HepG2 (cell line): ENCODE measurements around the gene KCTD19. TPM values are rescaled to one million over a fixed set of nuclear protein-coding genes. Genes with fewer than 3 reads are reported as not detected.

Experiments used
- ATAC-seq: fragments of 200-7000 bp; cut with Tn5 transposase; 3 replicates; pipeline ENCODE4 v1.9.1; 2020; ENCODE audit warnings: mild to moderate bottlenecking, moderate library complexity
- BruUV-seq: library from RNA; stranded (reverse); fragments of 400-500 nt; replicated peaks from 2 replicates; lab custom pipeline; 2021; lab: Mats Ljungman, UMichigan
- CTCF ChIA-PET: fragments of 300-600 bp; formaldehyde crosslinking; extraction: SDS; loops from one replicate; lab custom pipeline; 2021; ENCODE audit warnings: low total read pairs, inconsistent platforms, low intra/inter-chr PET ratio; lab: Yijun Ruan, JAX
- POLR2A ChIA-PET: fragments of 350-600 bp; sonication (Branson Sonifier 250); formaldehyde crosslinking; loops from one replicate; lab custom pipeline; 2020; ENCODE audit warnings: antibody characterized with exemption, inconsistent platforms; lab: Yijun Ruan, JAX
- DNase-seq: peaks from one replicate; pipeline ENCODE4 v3.0.0-alpha.2; 2015; ENCODE audit warnings: low spot score
- FAIRE-seq: peaks from 3 replicates; lab custom pipeline; 2011; peaks lifted over from hg19 to GRCh38; lab: Jason Lieb, UNC
- H2AFZ ChIP-seq: one replicate; pipeline ENCODE4 v1.6.1; 2011; ENCODE audit warnings: low read length, inconsistent platforms
- H3K27ac ChIP-seq: fragments of 300-600 bp; 3 replicates; pipeline ENCODE4 v1.8.0; 2011; ENCODE audit warnings: mixed run types, mild to moderate bottlenecking, mixed read lengths, low read length, inconsistent platforms; ENCODE audit not compliant: insufficient read depth; ENCODE audit errors: extremely low read length
- H3K27me3 ChIP-seq, 2 experiments: fragments of 200-600 bp in 1 of 2; 2 replicates in 1 of 2; 3 replicates in 1 of 2; pipeline versions ENCODE4 v1.6.0 to v1.8.0; 2011; ENCODE audit warnings: low read length in 2 of 2, mild to moderate bottlenecking in 2 of 2, moderate library complexity in 2 of 2, inconsistent platforms in 1 of 2; ENCODE audit not compliant: insufficient read depth in 2 of 2, control insufficient read depth in 1 of 2
- H3K36me3 ChIP-seq, 2 experiments: fragments of 200-600 bp in 1 of 2; replicated peaks in 1 of 2; 2 replicates in 1 of 2; 3 replicates in 1 of 2; pipeline versions ENCODE4 v1.5.1 to v1.8.0; 2011; ENCODE audit warnings: low read length in 2 of 2, inconsistent platforms in 1 of 2; ENCODE audit not compliant: insufficient read depth in 2 of 2, control insufficient read depth in 1 of 2
- H3K4me1 ChIP-seq: 2 replicates; pipeline ENCODE4 v1.5.1; 2012; ENCODE audit warnings: low read length, inconsistent platforms; ENCODE audit not compliant: insufficient read depth
- H3K4me2 ChIP-seq: 2 replicates; pipeline ENCODE4 v1.6.0; 2011; ENCODE audit warnings: low read depth, low read length, inconsistent platforms
- H3K4me3 ChIP-seq, 3 experiments: fragments of 200-600 bp in 1 of 3; sonication (generic), shearing (Covaris generic) in 1 of 3; replicated peaks in 1 of 3; 2 replicates each; pipeline ENCODE4 v1.5.1; 2011 to 2016; ENCODE audit warnings: low read length in 3 of 3, inconsistent platforms in 2 of 3, low read depth in 2 of 3, mild to moderate bottlenecking in 2 of 3, control low read depth in 1 of 3, mixed read lengths in 1 of 3; ENCODE audit not compliant: insufficient read depth in 1 of 3
- H3K79me2 ChIP-seq: one replicate; pipeline ENCODE4 v1.6.1; 2011; ENCODE audit warnings: low read length, inconsistent platforms; ENCODE audit not compliant: insufficient read depth
- H3K9ac ChIP-seq: 2 replicates; pipeline ENCODE4 v1.6.0; 2011; ENCODE audit warnings: mild to moderate bottlenecking, low read depth, low read length, inconsistent platforms; ENCODE audit not compliant: insufficient read depth
- H3K9me3 ChIP-seq: 2 replicates; pipeline ENCODE4 v1.5.1; 2012; ENCODE audit warnings: mild to moderate bottlenecking, low read length
- H4K20me1 ChIP-seq: 2 replicates; pipeline ENCODE4 v1.6.0; 2011; ENCODE audit warnings: inconsistent platforms, mild to moderate bottlenecking, low read length, moderate library complexity; ENCODE audit not compliant: insufficient read depth
- CHD2 ChIP-seq: IDR thresholded peaks from 2 replicates; pipeline ENCODE4 v1.6.1; 2011; ENCODE audit warnings: low read depth, low read length, improper control_type of control experiment
- MXD1 ChIP-seq: sonication (generic); formaldehyde crosslinking; IDR thresholded peaks from 2 replicates; pipeline ENCODE4 v1.4.0; 2020; ENCODE audit warnings: mild to moderate bottlenecking, missing genetic modification reagents
- RFX1 ChIP-seq: fragments of 450-650 bp; IDR thresholded peaks from 2 replicates; pipeline ENCODE4 v1.6.1; 2017
- THAP8 ChIP-seq: sonication (generic); formaldehyde crosslinking; IDR thresholded peaks from 2 replicates; pipeline ENCODE4 v1.5.1; 2020; ENCODE audit warnings: missing genetic modification reagents, mild to moderate bottlenecking, borderline replicate concordance
- ZFP91 ChIP-seq: sonication (generic); formaldehyde crosslinking; IDR thresholded peaks from 2 replicates; pipeline ENCODE4 v1.9.0; 2022; ENCODE audit warnings: missing genetic modification reagents, mild to moderate bottlenecking, borderline replicate concordance
- ZNF143 ChIP-seq: sonication (generic); formaldehyde crosslinking; IDR thresholded peaks from 2 replicates; pipeline ENCODE4 v1.4.0; 2020; ENCODE audit warnings: missing genetic modification reagents
- ZNF609 ChIP-seq: sonication (generic); formaldehyde crosslinking; IDR thresholded peaks from 2 replicates; pipeline ENCODE4 v1.4.0; 2020; ENCODE audit warnings: mild to moderate bottlenecking, missing genetic modification reagents, borderline replicate concordance
- ZNF652 ChIP-seq: IDR thresholded peaks from 2 replicates; pipeline ENCODE4 v1.6.1; 2016; ENCODE audit warnings: low read depth, borderline replicate concordance
- WGBS: methylation state at CpG from one replicate; pipeline ENCODE4 v1.1.6; 2017; ENCODE audit warnings: low lambda C conversion rate; 5-methylcytosine and 5-hydroxymethylcytosine counted together
- in situ Hi-C: cut with HindIII; loops from 2 replicates; pipeline ENCODE4 v1.10.0; 2017; ENCODE audit warnings: low pct_unique_long_range_greater_than_20kb; ENCODE audit not compliant: extremely low pct_ligation_motif_present
- intact Hi-C: fragments of 100-400 bp; cut with micrococcal nuclease; formaldehyde crosslinking; loops from one replicate; pipeline ENCODE4 v1.10.0; 2022; ENCODE audit not compliant: unreplicated experiment
- polyA plus RNA-seq, 8 experiments: library from polyadenylated mRNA; depleted of rRNA in 3 of 8; stranded (reverse) in 7 of 8; unstranded in 1 of 8; fragments of >200 nt; fragmentation: Illumina TruSeq in 4 of 8; extraction: Trizol in 4 of 8; gene quantifications; 2 replicates each; pipeline versions ENCODE4 v1.2.1 to v1.2.3, GENCODE V29; 2011 to 2016; ENCODE audit warnings: low read depth in 4 of 8, missing spikeins in 1 of 8, mixed read lengths in 1 of 8; ENCODE audit not compliant: insufficient read depth in 1 of 8
- total RNA-seq, 5 experiments: library from RNA; depleted of rRNA; stranded (reverse); fragments of >200 nt; fragmentation: Illumina TruSeq; extraction: Trizol; gene quantifications; 2 replicates each; pipeline ENCODE4 v1.2.3, GENCODE V29; 2016; ENCODE audit warnings: low read depth in 1 of 5

Gene KCTD19
- total and polyA plus RNA-seq, 2 of the 13 experiments (the other 11 are each of a cell fraction or from before 2014, with no cell fraction given), result not detected

- H3K4me1 ChIP-seq, result peaks cover 12% of the 10 kb centered on the region
- no peak for DNase-seq
- BruUV-seq, result no TSS peak
- no peak overlapping the region for H3K4me3 ChIP-seq
- no peak for ATAC-seq
- POLR2A ChIA-PET, result no interaction called here
- no peaks in the 10 kb centered on the region for H3K79me2 ChIP-seq
- no peak for FAIRE-seq
- no peak overlapping the region for H3K9ac ChIP-seq
- intact Hi-C loops, result no loop called here
- H4K20me1 ChIP-seq, result no peaks in the 10 kb centered on the region
- H3K9me3 ChIP-seq, result no peaks in the 10 kb centered on the region
- CTCF ChIA-PET, result no interaction called here
- no peak overlapping the region for H3K27ac ChIP-seq
- no peaks in the 10 kb centered on the region for H3K27me3 ChIP-seq
- no peak overlapping the region for H2AFZ ChIP-seq
- 50% methylated on average over 2 of the region's 2 CpGs for WGBS
- no peaks in the 10 kb centered on the region for H3K36me3 ChIP-seq
- no peak overlapping the region for H3K4me2 ChIP-seq
- in situ Hi-C loops, result no loop called here
- TF ChIP-seq ZFP91, result no peak
- TF ChIP-seq MXD1 (CRISPR knock-in tag), result no peak
- TF ChIP-seq THAP8 (CRISPR knock-in tag), result no peak
- TF ChIP-seq ZNF143, result no peak
- no peak for TF ChIP-seq RFX1
- no peak for TF ChIP-seq ZNF652 (CRISPR knock-in tag)
- no peak for TF ChIP-seq ZNF609
- no peak for TF ChIP-seq CHD2
Observed at GRCh38 chr16:67333315-67333714, 6.8 kb upstream of the KCTD19 start.
